SK-N-MC (cell line): Measurements from ENCODE around the gene GOLGB1.
"Not testable (repeated sequence)": the region's sequence is repeated elsewhere in the genome, so short reads cannot be mapped to it uniquely, and the experiment has no call there.

Source experiments
- DNase-seq: peaks from one replicate; pipeline ENCODE4 v3.0.0-alpha.2; 2011; ENCODE audit warnings: low read depth, low spot score
- H3K27ac ChIP-seq: fragments of 200-600 bp; sonication (generic); 2 replicates; pipeline ENCODE4 v1.5.1; 2016; ENCODE audit warnings: mixed run types
- H3K36me3 ChIP-seq: fragments of 200-600 bp; sonication (generic); 2 replicates; pipeline ENCODE4 v1.6.1; 2017; ENCODE audit warnings: antibody characterized with exemption, low read length, mixed read lengths; ENCODE audit not compliant: insufficient read depth
- H3K4me3 ChIP-seq: fragments of 200-600 bp; sonication (generic); 2 replicates; pipeline ENCODE4 v1.5.1; 2016
- H3K9ac ChIP-seq: fragments of 200-600 bp; sonication (generic); 2 replicates; pipeline ENCODE4 v1.8.0; 2017; ENCODE audit warnings: mixed run types, mixed read lengths; ENCODE audit not compliant: insufficient read length
- H3K9me3 ChIP-seq: fragments of 200-600 bp; sonication (generic); 2 replicates; pipeline ENCODE4 v1.6.1; 2017; ENCODE audit warnings: low read depth, mild to moderate bottlenecking, antibody characterized with exemption, low read length, moderate library complexity, mixed read lengths
- EZH2 ChIP-seq: fragments of 200-600 bp; sonication (generic); IDR thresholded peaks from one replicate; pipeline ENCODE4 v1.6.1; 2017; ENCODE audit warnings: antibody characterized with exemption
- FOXP2 ChIP-seq: optimal IDR thresholded peaks from 2 replicates; pipeline ENCODE3; 2011; ENCODE audit warnings: mild to moderate bottlenecking, moderate library complexity; ENCODE audit not compliant: insufficient read depth; ENCODE audit errors: extremely low read length, control extremely low read depth
- POLR2AphosphoS5 ChIP-seq: IDR thresholded peaks from 2 replicates; pipeline ENCODE4 v1.6.1; 2012; ENCODE audit warnings: mild to moderate bottlenecking, low read depth, low read length, borderline replicate concordance

GOLGB1 gene

GRCh38 chr3:121750087-121750415, 510 bp upstream of the GOLGB1 start:
- no peaks in the 10 kb centered on the region for H3K36me3 ChIP-seq
- H3K9ac ChIP-seq: peak overlapping the region; percentile 78
- DNase-seq: no peak
- TF ChIP-seq POLR2AphosphoS5: no peak
- no peak for TF ChIP-seq EZH2
- TF ChIP-seq FOXP2: no peak
- no peak overlapping the region for H3K27ac ChIP-seq
- no peaks in the 10 kb centered on the region for H3K9me3 ChIP-seq
- H3K4me3 ChIP-seq: peak overlapping the region; percentile 87

GRCh38 chr3:121748680-121749275, 763 bp downstream of the GOLGB1 start:
- Histone ChIP-seq H3K4me3 (peak overlapping the region; percentile 87), H3K9me3 (no peaks in the 10 kb centered on the region), H3K9ac (peak overlapping the region; percentile 77), H3K36me3 (no peaks in the 10 kb centered on the region), H3K27ac (no peak overlapping the region)
- no peak for DNase-seq
- TF ChIP-seq FOXP2 (no peak), POLR2AphosphoS5 (no peak), EZH2 (no peak)

- Histone ChIP-seq H3K9ac (peak overlapping the region; percentile 77), H3K27ac (no peak overlapping the region), H3K4me3 (peak overlapping the region; percentile 87), H3K9me3 (no peaks in the 10 kb centered on the region), H3K36me3 (no peaks in the 10 kb centered on the region)
- no peak for DNase-seq
- TF ChIP-seq EZH2 (no peak), FOXP2 (no peak), POLR2AphosphoS5 (no peak)
These were observed 1.6 kb downstream of the GOLGB1 start for GRCh38 chr3:121747976-121748375.

- H3K36me3 ChIP-seq, DNase-seq, H3K4me3 ChIP-seq, H3K9ac ChIP-seq, H3K27ac ChIP-seq, H3K9me3 ChIP-seq: not testable (repeated sequence)
These were observed 6.4 kb downstream of the GOLGB1 start for GRCh38 chr3:121743106-121743505.

GRCh38 chr3:121740896-121741295, 8.6 kb downstream of the GOLGB1 start:
- TF ChIP-seq POLR2AphosphoS5: no peak
- no peak for TF ChIP-seq FOXP2
- no peak for TF ChIP-seq EZH2
- Histone ChIP-seq H3K9ac (no peak overlapping the region), H3K4me3 (no peak overlapping the region), H3K36me3 (no peaks in the 10 kb centered on the region), H3K9me3 (no peaks in the 10 kb centered on the region), H3K27ac (no peak overlapping the region)
- no peak for DNase-seq

GRCh38 chr3:121739902-121740301, 9.6 kb downstream of the GOLGB1 start:
- Histone ChIP-seq H3K9me3 (no peaks in the 10 kb centered on the region), H3K4me3 (no peak overlapping the region), H3K9ac (no peak overlapping the region), H3K36me3 (no peaks in the 10 kb centered on the region), H3K27ac (no peak overlapping the region)
- DNase-seq: no peak
- no peak for TF ChIP-seq POLR2AphosphoS5
- TF ChIP-seq FOXP2: no peak
- TF ChIP-seq EZH2: no peak

- Histone ChIP-seq H3K27ac (no peak overlapping the region), H3K4me3 (no peak overlapping the region)
- no peak for DNase-seq
These were observed 11.9 kb downstream of the GOLGB1 start for GRCh38 chr3:121737644-121738043.

GRCh38 chr3:121736112-121736511, 13.4 kb downstream of the GOLGB1 start:
- TF ChIP-seq EZH2: no peak
- no peak for TF ChIP-seq POLR2AphosphoS5
- TF ChIP-seq FOXP2: no peak
- H3K9ac ChIP-seq: no peak overlapping the region
- no peak overlapping the region for H3K27ac ChIP-seq
- H3K36me3 ChIP-seq: no peaks in the 10 kb centered on the region
- no peak overlapping the region for H3K4me3 ChIP-seq
- no peak for DNase-seq
- H3K9me3 ChIP-seq: no peaks in the 10 kb centered on the region

More at GRCh38 chr3:121737644-121738043, 11.9 kb downstream of the GOLGB1 start:
- no peak for TF ChIP-seq POLR2AphosphoS5
- no peak for TF ChIP-seq FOXP2
- TF ChIP-seq EZH2: no peak
- Histone ChIP-seq H3K9ac (no peak overlapping the region), H3K36me3 (no peaks in the 10 kb centered on the region), H3K9me3 (no peaks in the 10 kb centered on the region)

- H3K36me3 ChIP-seq: no peaks in the 10 kb centered on the region
- H3K27ac ChIP-seq: no peak overlapping the region
- H3K4me3 ChIP-seq: no peak overlapping the region
- H3K9me3 ChIP-seq: no peaks in the 10 kb centered on the region
- no peak for DNase-seq
- TF ChIP-seq FOXP2 (no peak), POLR2AphosphoS5 (no peak), EZH2 (no peak)
- H3K9ac ChIP-seq: no peak overlapping the region
These were observed 14.4 kb downstream of the GOLGB1 start for GRCh38 chr3:121735047-121735696.
